Jurkat, Clone E6-1 (cell line): ENCODE results near the gene JCHAIN.

Source experiments
- DNase-seq: peaks from one replicate; pipeline ENCODE4 v3.0.0-alpha.2; 2011; ENCODE audit warnings: low read depth, low spot score
- H3K4me3 ChIP-seq: 2 replicates; pipeline ENCODE4 v1.5.1; 2011; ENCODE audit warnings: mild to moderate bottlenecking, low read length, control low read depth, moderate library complexity

JCHAIN gene

DNA sequence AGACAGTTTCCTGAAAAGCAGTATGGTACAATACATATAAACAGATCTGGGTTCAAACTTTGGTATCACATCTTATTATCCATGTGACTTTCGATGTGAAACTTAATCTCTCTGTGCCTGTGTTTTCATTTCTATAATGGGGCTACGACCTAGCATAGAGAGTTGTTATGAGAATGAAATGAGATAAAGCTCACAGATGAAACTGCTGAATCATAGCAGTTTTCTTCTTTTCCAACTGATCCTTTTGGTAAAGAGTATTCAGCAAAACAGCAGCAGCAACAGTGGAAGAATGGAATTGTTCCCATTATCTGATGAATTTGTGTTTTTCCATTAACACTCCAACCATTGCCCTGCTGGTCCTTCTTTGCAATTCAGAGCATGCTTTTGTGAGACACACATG, 58.0 kb downstream of the JCHAIN start:
- H3K4me3 ChIP-seq = no peak overlapping the region
- no peak for DNase-seq

DNA sequence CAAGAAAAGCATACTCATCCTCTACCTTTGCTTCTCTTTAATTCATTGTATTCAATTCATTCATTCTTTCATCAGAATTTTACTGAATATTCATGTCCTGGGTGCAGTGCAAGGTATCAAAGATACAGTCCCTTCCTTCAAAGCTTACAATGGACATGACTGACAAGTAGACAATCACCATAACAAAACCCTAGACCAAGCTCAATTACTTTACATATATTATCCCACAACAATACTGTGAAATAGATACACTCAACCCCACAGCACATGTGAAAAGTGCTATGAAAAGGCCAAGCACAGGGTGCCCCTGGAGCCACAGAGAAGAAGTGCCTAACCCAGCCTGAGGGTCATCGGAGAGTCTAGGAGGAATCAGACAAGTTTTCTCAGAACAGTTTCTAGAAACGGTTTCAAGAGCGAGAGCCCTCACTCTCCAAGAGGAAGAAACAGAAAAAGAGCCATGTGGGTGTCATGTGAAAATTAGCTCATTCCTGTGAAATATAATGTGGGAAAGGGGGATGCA, 58.9 kb downstream of the JCHAIN start:
- DNase-seq = no peak
- no peak overlapping the region for H3K4me3 ChIP-seq

DNA sequence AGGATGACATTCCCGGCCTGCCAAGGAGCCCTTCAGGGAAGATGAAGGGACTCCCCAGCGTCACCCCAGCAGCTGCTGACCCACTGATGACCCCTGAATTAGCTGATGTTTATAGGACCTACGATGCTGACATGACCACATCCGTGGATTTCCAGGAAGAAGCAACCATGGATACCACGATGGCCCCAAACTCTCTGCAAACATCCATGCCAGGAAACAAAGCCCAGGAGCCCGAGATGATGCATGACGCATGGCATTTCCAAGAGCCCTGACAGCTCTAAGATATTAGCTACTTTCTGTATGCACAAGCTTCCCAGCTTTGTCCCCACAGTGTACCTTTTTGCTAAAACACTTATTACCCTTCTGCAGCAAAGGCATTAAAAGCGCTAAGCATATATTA, 59.8 kb downstream of the JCHAIN start:
- no peak overlapping the region for H3K4me3 ChIP-seq
- DNase-seq = no peak
